Spleen (tissue), 7 donors: Measurements from ENCODE around the gene ADPRH.

ENCODE experiments used
- CTCF ChIP-seq, 11 experiments: fragments of 200-600 bp in 7 of 11; fragments of 450-650 bp in 4 of 11; sonication (generic) in 4 of 11; IDR thresholded peaks in 8 of 11; conservative IDR thresholded peaks in 3 of 11; 1 replicate in 7 of 11; 2 replicates in 4 of 11; pipeline versions ENCODE4 v1.4.0 to v1.8.0; 2016 to 2021; ENCODE audit warnings: antibody characterized with exemption in 11 of 11, inconsistent platforms in 4 of 11, mild to moderate bottlenecking in 1 of 11
- POLR2A ChIP-seq, 3 donors: fragments of 450-650 bp; IDR thresholded peaks; one replicate each; pipeline ENCODE4 v1.5.1; 2017; ENCODE audit warnings: antibody characterized with exemption in 3 of 3, mild to moderate bottlenecking in 1 of 3
- POLR2AphosphoS5 ChIP-seq, 3 donors: sonication (generic); formaldehyde crosslinking; IDR thresholded peaks; one replicate each; pipeline ENCODE4 v1.5.1; 2017; ENCODE audit warnings: antibody characterized with exemption in 3 of 3
- donor health status: DM: no; HTN: no; CAD: no; lungs with moderate emphysema.
- donor health status: DM: no; HTN: no; CAD: no.
- donor health status: DM: no; HTN: no; CAD: no.

- TF ChIP-seq POLR2AphosphoS5 (IDR thresholded peaks at IDR 0.05) = no peak
- TF ChIP-seq CTCF (IDR thresholded peaks at IDR 0.05 in 8 of 11, conservative IDR thresholded peaks at IDR 0.05 in 3 of 11) = no peak
- TF ChIP-seq POLR2A (IDR thresholded peaks at IDR 0.05) = no peak
Observed at GRCh38 chr3:119613201-119613600, 33.9 kb downstream of the ADPRH start.
